GM21825 (cell line): ENCODE data around the gene TACC2.

Source experiments
- ATAC-seq: cut with Tn5 transposase; IDR thresholded peaks from one replicate; pipeline ENCODE4 v1.9.1; 2021; ENCODE audit warnings: mild to moderate bottlenecking, moderate library complexity; ENCODE audit not compliant: unreplicated experiment

The TACC2 gene

GRCh38 chr10:122141821-122142640 lies 153.1 kb downstream of the TACC2 start:
- ATAC-seq, result no peak

- no peak for ATAC-seq
Observed at GRCh38 chr10:122142641-122143237, 153.8 kb downstream of the TACC2 start.

- ATAC-seq, result no peak
Observed at GRCh38 chr10:122143238-122143841, 154.4 kb downstream of the TACC2 start.

- no peak for ATAC-seq
Observed at GRCh38 chr10:122144199-122144598, 155.2 kb downstream of the TACC2 start.

- no peak for ATAC-seq
Observed at GRCh38 chr10:122145113-122145512, 156.2 kb downstream of the TACC2 start.

- ATAC-seq, result no peak
Observed at GRCh38 chr10:122147663-122148062, 158.7 kb downstream of the TACC2 start.

GRCh38 chr10:122148876-122149560 lies 160.1 kb downstream of the TACC2 start:
- ATAC-seq, result no peak

GRCh38 chr10:122149561-122150505 lies 160.9 kb downstream of the TACC2 start:
- ATAC-seq, result no peak

GRCh38 chr10:122151121-122151694 lies 162.2 kb downstream of the TACC2 start:
- ATAC-seq, result no peak

- no peak for ATAC-seq
Observed at GRCh38 chr10:122152544-122152943, 163.6 kb downstream of the TACC2 start.

GRCh38 chr10:122154031-122154544 lies 165.1 kb downstream of the TACC2 start:
- ATAC-seq, result no peak

- ATAC-seq, result no peak
Observed at GRCh38 chr10:122154545-122155366, 165.8 kb downstream of the TACC2 start.

- ATAC-seq, result no peak
Observed at GRCh38 chr10:122157451-122157850, 168.5 kb downstream of the TACC2 start.

- ATAC-seq, result no peak
Observed at GRCh38 chr10:122158362-122158761, 169.4 kb downstream of the TACC2 start.

- no peak for ATAC-seq
Observed at GRCh38 chr10:122159141-122159970, 170.4 kb downstream of the TACC2 start.

GRCh38 chr10:122161795-122162194 lies 172.8 kb downstream of the TACC2 start:
- no peak for ATAC-seq

GRCh38 chr10:122162671-122163173 lies 173.8 kb downstream of the TACC2 start:
- ATAC-seq, result no peak
